ENCODE measurements around the gene SLC2A1.

DNA sequence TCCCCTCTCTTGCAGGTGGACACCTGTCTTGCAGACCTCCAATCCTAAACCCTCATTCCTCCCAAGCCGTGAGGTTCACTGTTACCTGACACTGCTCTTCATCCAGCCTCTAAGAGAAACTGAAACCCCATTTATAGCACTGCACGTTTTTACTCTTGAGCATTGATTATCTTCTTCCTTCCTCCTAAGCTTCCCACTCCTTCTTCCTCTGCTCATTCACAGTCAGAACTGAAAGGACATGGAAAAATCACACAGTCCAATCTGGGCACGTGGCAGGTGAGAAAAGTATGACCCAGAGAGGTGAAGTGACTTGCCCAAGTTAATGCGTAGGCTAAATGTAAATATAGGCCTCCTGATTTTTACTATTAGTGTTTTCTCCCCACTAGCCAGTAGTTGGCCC, 43.4 kb upstream of the SLC2A1 start:
- no peak for TF ChIP-seq POLR2A (IDR thresholded peaks at IDR 0.05; ENCODE audit: low read depth, low read length)
- no peak for TF ChIP-seq TAF1 (IDR thresholded peaks at IDR 0.05; ENCODE audit: borderline replicate concordance, low read depth, low read length)
